Kasumi-1 (cell line): ENCODE data around the gene SULT1E1.
"Not testable (repeated sequence)": the region's sequence is repeated elsewhere in the genome, so short reads cannot be mapped to it uniquely, and the experiment has no call there.

Source experiments
- DNase-seq, 2 experiments: peaks; one replicate each; lab custom pipeline; 2025; lab: John Stamatoyannopoulos, UW

Gene SULT1E1

DNA sequence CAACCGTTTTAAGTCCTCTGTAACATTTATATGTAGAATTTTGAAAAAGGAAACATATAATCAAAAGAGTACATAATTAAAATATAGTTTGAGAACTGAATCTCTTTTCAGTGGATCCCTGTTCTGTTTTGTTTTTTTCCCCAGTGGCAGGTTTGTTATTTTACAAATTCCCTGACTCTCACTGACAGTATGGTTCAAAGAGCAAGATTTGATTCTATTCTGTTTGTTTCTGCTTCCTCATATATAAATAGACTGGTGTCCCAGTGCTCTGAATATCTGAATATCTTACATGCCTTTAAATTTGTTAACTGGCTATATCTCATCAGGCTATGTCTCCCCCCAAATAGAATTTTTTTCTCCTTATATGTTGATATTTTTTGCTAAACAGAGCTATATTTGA lies 16.6 kb downstream of the SULT1E1 start:
- DNase-seq, result no peak

DNA sequence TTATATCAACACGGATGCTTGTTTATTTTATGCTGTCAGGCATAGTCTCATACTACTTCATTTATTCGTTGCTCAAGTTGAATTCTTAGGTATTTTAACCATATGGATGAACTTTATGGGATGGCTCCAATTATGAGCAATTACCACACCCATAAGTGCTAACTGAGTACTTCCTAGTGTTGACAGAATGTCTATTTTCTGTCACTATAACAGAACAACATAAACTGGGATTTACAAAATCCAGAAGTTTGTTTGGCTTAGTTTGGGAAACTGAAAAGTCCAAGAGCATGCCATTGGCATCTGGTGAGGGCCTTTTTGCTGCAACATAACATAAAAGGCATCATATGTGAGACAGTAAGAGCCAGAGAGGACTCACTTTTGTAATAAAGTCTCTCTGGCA lies 21.0 kb downstream of the SULT1E1 start:
- no peak for DNase-seq

DNA sequence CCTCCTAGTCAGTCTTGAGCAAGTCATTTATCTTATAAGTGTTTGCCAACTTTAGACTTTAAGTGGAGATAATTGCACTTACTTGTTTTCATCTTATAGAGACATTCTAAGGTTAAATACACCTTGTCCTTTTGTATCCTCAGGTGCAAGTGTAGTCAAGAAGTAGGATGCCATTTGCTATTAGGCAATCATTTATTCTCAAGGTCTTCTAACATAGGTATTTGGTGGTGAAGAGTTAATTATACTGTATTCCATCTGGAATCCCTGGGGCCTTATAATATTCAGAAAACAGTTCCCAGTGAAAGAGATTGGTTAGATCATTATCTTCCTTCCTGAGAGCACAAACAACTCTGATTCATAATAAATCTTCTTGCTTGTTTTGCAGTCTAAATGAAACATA lies 23.7 kb downstream of the SULT1E1 start:
- DNase-seq, result no peak

DNA sequence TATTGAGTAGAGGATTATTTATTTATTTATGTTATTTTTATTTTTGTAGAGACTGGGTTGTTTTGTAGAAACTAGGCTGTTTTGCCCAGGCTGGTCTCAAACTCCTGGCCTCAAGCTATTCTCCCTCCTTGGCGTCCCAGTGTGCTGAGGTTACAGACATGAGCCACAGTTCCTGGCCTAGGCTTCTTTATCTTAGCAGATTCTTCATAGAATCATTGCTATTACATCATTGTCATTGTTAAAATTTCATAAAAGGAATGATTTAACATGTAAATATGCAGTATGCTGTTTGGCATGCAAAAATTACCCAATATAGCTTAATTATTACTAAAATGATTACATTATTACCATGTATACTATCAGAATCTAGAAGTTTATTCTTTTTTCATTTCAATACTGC lies 24.2 kb downstream of the SULT1E1 start:
- DNase-seq, result no peak

DNA sequence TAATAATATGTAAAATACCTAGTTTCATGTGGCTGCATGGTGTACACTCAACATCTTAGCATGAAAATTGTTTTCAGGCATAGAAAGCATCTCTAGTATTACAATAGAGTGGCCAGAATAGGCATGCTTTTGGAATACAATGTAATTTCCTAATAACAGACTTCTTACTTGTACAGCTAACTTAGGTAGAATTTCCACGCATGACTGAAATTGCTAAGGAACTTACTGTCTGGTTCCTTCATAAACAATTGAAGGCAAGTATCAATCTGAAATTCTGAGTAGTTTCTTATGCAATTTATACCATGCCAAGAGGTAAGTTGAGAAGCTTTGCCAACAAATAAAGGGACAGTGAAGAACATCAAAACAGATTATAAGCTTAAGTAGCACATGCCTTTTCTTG lies 26.7 kb downstream of the SULT1E1 start:
- no peak for DNase-seq

DNA sequence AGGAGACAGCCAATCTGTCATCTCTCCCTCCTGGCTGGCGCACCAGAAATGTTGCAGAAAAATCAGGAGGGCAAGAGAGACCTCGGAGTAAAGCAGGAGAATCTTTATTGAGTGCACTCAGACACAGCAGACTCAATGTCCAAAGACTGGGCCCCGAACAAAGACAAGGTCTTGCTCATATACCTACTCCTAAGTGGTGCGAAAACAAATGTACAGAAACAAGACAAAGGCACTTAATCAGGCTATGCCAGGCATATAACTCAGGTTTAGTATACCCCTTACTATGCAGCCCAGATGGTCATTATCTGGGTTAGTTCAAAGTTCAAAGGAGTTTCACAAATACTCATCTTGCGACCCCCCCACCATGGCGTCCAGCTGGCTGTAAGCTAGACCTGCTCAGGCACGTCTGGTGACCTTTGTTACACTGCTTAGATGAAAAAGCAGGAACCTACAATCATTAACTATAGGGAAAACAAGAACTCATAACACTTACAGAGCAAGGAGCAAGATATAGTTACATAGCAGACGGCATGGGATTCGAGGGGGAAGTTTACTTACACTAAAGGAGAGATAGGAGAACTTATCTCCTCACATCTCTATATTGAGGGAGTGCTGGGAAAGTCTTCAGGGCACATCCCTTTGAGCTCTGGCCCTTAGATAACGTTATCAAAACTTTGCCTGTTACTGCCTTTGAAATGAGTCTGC lies 27.5 kb downstream of the SULT1E1 start:
- no peak for DNase-seq

DNA sequence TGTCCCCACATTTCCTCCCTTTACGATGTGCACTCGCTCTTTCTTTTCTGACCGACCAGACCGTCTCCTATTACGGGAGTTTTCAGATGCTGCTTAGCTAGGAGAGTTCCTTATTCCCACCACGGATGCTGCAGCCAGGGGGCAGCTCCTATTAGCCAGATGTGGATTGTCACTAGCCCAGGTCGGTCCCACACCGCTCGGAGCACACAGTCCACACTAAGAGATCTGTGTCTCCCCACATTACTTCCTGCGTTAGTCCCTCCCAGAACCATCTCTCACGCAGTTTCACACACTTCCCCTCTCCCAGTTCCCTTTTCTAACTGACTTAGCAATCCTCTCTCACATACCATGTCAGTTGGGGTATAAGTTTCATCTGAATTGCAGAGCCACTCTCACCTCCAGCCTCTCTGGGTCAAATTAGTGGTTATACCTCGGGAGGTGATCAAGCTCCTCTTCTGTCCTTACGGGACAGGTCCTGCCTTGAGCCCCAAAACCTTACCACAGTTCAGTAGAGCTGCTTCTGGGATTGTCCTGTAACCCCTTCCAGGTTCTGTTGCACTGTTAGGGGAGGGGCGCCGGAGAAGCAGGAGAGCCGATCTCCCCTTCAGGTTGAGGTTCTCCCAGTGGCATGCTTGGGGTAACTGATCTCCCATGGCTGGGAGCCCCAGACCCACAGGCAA lies 28.2 kb downstream of the SULT1E1 start:
- peak; percentile 91 to 95 for DNase-seq

DNA sequence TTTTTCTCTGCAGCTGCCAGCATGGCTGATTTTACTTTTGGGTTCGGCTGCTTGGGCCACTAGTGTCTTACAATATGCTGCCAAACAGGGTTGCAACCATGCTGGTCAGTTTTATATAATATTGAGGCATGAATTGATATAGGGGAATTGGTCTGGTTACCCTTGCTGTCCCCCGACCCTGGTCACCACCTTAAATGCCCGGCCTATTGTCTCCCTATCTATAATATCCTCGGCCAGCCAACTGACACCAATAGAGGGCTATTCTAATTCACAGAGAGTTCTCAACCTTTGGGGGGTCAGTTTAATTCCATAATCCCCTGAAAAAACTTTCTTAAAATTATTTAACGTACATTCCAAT lies 28.7 kb downstream of the SULT1E1 start:
- DNase-seq, result no peak

DNA sequence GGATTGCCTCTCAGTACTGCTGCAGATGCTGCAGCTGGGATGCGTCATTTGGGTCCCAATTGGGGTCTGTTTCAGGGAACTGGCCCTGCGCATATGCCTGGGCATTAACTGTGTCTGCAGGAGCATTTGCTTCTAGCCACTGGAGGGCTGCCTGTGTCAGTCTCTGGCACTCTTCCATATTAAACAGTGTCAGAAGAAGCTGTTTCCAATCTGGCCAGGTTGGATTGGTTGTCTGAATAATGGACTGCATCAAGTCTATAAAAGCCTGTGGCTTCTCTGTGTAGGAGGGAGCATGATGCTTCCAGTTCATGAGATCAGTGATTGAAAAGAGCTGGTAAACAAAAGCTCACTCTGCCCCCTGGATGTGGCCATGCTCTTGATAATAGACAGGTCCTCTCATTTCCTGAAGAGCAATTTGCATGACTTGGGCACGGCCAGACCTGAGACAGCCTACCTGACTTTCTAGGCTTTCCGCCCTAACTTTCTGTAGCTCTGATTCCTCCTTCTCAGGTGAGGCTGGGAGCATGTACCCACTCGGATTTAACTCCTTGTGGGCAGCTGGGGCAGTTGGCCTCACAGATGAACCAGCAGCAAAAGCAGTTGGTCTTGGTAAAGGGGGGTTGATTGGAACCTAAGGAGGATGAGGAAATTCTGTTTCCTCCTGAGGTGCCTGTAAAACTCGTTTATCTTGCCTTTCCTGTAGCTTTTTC lies 29.2 kb downstream of the SULT1E1 start:
- peak in 1 of 2 experiments; percentile 3 for DNase-seq

DNA sequence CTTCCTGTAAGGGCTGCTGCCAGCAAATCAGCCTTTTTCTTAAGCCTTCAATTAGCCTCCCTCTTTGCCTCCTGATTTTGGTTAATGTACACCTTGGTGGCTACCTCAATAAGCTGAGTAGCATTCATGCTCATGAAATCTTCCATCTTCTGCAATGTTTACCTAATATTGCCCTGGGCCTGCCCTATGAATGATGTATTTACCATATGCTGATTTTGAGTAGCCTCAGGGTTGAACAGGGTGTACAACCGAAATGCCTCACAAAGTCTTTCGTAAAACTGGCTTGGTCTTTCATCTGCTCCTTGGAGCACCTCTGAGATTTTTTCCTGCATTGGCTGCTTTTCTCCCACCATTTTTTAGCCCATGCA lies 29.8 kb downstream of the SULT1E1 start:
- no peak for DNase-seq

DNA sequence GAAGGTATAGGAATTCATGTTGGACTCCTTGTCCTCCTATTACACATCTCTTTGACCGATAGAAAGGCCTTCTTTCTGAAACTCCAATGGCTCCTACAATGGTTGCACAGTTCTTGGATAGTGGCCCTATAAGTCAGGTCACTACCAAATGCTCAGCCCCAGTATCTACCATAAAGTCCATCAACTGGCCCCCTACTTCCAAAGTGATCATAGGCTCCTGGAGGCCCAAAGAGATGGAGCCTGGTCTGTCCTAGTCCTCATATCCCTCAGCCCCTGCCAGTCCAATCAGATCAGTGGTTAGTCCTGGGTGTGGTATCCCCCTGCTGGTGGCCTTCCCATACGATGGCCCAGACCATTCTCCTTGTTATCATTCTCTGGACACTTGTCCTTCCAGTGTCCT lies 30.3 kb downstream of the SULT1E1 start:
- no peak for DNase-seq

DNA sequence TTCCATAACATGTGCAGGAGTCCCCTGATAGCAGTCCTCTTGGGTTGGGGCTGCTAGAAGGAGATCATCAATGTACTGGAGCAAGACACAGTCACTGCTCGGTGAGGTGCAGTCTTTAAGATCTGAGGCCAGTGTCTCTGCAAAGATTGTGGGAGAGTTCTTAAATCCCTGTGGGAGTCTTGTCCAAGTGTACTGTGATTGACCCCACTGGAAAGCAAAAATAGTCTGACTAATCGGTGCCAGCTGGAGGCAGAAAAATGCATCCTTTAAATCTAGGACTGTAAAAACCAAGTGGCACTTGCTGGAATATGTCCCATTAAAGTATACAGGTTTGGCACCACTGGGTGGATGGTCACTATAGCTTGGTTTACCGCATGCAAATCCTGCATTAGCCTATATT lies 31.1 kb downstream of the SULT1E1 start:
- DNase-seq, result no peak

DNA sequence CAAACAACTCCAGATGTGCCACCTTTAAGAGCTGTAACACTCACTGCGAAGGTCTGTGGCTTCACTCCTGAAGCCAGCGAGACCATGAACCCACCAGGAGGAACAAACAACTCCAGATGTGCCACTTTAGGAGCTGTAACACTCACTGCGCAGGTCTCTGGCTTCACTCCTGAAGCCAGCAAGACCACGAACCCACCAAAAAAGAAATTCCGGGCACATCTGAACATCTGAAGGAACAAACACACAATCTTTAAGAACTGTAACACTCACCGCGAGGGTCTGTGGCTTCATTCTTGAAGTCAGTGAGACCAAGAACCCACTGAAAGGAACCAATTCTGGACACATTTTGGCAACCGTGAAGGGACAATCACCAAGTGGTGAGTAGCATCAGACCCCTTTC lies 34.9 kb downstream of the SULT1E1 start:
- not testable (repeated sequence) for DNase-seq

DNA sequence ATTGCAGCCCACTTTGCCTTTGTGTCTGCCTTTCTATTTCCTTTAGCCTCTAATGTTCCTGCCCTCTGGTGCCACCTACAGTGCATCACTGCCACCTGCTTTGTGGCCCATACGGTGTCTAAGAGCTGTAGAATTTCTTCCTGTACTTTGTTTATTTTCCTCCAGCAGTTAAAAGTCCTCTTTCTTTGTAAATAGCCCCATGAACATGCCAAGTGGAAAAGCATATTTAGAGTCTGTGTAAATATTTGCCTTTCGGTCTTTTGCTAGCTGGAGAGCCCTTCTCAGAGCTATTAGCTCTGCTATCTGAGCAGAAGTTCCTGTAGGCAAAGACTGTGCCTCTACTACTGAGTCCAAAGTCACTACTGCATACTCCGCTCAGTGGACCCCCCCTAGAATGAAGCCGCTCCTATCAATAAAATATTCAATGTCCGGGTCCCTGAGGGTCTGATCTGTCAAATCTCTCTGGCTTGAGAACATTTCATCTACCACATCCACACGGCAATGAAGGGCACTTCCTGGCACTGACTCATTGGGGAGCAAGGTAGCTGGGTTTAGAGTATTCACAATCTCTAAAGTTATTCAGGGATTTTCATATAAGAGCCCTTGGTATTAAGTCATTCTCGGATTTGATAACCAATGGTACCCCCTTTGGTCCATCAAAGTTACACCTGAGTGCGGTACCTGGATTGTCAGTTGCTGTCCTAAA lies 36.3 kb downstream of the SULT1E1 start:
- DNase-seq, result peak; percentile 78 to 82

DNA sequence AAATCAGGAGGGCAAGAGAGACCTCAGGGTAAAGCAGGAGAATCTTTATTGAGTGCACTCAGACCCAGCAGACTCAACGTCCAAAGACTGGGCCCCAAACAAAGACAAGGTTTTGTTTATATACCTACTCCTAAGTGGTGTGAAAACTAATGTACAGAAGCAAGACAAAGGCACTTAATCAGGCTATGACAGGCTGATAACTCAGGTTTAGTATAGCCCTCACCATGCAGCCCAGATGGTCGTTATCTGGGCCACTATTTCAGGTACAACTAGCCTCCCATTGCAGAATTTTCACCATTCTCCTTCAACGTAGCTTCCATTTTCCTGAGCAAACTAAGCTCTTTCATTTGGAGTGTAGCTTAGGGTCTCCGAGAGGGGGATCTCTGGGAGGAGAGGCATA lies 36.9 kb downstream of the SULT1E1 start:
- no peak for DNase-seq

DNA sequence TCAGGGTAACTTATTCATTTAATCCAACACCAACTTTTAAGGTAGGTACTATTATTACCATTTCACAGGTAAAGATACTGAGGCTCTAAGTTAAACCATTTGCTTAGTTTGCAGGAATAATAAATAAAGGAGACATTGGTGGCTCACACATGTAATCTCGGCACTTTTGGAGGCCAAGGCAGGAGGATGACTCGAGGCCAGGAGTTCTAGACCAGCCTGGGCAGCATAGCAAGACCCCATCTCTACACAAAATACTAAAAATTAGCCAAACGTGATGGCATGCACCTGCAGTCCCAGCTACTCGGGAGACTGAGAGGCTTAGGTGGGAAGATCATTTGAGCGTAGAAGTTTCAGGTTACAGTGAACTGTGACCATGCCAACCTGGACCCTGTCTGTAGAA lies 37.7 kb downstream of the SULT1E1 start:
- DNase-seq, result no peak

DNA sequence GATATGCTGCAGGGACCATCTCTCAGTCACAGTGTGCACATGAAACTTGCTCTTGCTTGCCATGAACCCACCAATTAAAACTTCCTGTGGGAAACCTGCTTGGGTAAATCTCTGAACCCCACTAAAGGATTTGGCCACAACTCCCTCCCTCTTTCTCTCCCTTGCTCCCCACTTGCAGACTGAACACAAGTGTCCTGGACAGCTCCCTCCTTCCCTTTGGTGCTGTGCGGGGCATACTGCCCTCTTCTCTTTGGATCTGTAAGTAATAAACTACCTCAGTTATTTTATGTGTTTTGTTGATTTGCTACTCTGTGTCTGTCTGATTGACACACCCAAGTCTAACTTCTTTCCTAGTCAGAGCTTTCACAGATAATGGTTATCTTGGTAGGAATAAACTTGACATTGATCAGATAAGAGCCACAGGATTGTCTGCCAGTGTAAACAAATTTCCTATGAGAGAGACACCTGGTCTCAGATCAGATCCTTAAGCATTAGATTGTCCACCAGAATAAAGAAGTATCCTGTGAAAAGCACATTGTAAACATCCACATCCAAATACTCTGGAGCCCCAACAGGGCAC lies 41.8 kb downstream of the SULT1E1 start:
- DNase-seq, result no peak

DNA sequence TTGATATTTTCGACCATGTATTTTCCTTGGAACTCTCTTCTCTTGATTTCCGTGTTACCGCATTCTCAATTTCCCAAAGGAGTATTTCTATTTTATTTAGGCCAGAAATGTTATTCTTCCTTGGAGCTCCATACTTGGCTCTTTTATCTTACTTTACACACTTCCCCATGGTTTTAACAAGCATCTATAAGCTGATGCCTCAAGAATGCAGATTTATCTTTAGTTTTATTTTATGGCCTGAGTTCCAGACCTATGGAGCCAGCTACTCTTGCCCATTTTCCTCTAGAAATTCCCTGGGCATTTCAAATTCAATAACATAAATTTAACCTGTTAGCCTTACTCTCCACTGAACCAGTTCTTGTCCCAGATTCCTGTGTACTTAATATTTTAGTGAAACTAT lies 43.7 kb downstream of the SULT1E1 start:
- DNase-seq, result no peak

DNA sequence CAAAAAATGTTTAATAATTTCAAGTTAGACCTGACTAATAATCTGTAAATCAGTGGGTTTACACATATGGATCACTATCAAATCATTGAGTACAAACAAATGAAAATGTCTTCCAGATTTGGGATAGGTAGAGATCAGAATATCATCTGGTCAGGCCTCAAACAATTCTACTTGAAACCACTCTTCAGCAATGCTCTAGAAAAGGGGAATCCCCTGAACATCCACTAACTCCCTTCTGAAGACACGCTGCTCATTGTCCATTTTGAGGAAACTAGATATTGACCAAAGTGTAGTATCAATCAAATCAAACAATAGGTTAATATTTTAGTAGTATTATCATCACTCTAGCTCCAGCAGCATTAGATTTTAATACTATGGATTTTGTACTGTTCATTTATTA lies 46.3 kb downstream of the SULT1E1 start:
- DNase-seq, result no peak

DNA sequence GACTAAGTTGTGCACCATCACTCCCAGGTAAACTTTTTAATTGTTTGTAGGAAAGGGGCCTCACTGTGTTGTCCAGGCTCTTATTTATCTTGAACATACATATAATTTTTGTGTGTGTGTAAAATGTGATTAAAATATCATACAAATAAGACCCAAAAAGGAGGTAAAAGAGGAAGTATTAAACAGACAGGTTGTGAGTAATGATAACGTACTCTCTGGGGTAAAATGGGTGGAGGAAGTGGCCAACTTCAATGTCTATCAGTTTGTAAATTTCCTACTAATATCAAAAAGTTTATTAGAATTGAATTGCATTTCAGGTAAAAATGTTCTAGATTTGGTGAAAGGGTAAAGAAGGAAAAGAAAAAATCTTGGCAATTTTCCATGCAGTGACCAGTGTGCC lies 48.8 kb downstream of the SULT1E1 start:
- peak in 1 of 2 experiments; percentile 28 for DNase-seq

DNA sequence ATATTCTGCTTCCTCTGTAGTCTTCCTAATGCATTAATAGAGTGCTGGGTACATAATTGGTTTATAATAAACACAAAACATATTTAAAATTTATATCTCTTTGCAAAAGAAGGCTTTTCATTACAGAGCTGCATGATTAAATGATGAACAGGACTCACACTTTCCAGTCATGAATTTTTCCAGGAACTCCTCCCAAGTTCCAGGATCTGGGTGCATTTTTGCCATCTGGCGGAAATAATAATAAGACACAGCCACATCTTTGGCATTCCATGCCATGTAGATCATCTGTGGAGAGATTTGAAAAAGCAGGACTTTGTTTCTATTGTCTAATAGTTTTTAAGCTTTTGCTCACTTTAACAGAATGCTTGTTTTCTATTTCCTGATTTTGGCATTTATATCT lies 59.3 kb downstream of the SULT1E1 start:
- no peak for DNase-seq

DNA sequence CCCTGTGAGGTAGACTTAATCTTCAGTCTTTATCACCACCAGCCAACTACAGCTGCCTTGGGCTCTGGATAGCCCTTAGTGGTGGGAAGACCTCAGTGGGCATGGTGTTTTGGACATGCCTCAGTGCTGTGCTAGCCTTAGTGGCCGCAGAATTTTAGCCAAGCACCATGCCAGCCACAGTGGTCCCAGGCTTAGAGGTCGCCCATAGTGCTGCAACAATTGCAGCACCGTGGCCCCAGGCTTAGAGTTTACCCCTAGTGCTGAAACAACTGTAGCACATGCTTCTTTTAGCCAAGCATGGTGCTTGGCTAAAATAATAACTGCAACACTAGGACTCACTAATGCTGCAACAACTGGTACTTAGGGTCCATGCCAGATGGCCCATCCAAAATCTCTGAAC lies 60.6 kb downstream of the SULT1E1 start:
- no peak for DNase-seq
